Measurements from ENCODE around the gene TDG. TPM values are rescaled to one million over a fixed set of nuclear protein-coding genes. Genes with fewer than 3 reads are reported as not detected.

Gene TDG
- polyA plus RNA-seq, 1 donor (not counting 4 experiments of a cell fraction or from before 2014, with no cell fraction given), result 35.6 TPM

GRCh38 chr12:104000807-104001434, 35.2 kb downstream of the TDG start:
- FAIRE-seq, result no peak
- Histone ChIP-seq H3K9me3 (ENCODE audit: control insufficient read depth, low read depth, low read length) (no peaks in the 10 kb centered on the region), H3K27ac (ENCODE audit: control insufficient read depth, insufficient read depth, low read length) (no peak overlapping the region), H3K4me1 (ENCODE audit: control insufficient read depth, extremely low read depth, insufficient read depth, low read length) (no peaks in the 10 kb centered on the region), H3K79me2 (ENCODE audit: control insufficient read depth, insufficient read depth, low read length) (no peaks in the 10 kb centered on the region), H4K20me1 (ENCODE audit: control insufficient read depth, extremely low read depth, insufficient read depth, low read length) (no peaks in the 10 kb centered on the region), H3K9me1 (ENCODE audit: control insufficient read depth, extremely low read depth, insufficient read depth, low read length) (no peaks in the 10 kb centered on the region), H3K27me3 (ENCODE audit: control insufficient read depth, extremely low read depth, insufficient read depth, low read length) (peaks cover 4% of the 10 kb centered on the region), H3K9ac (ENCODE audit: control insufficient read depth, extremely low read depth, insufficient read depth, low read length) (no peak overlapping the region), H3K4me2 (ENCODE audit: control insufficient read depth, extremely low read depth, insufficient read depth, low read depth, low read length) (no peak overlapping the region), H2AFZ (ENCODE audit: control insufficient read depth, low read length) (no peak overlapping the region), H3K36me3 (ENCODE audit: control insufficient read depth in 2 of 2, extremely low read depth in 1 of 2, insufficient read depth in 2 of 2, low read length in 2 of 2) (no peaks in the 10 kb centered on the region), H3K4me3 (ENCODE audit: control insufficient read depth in 2 of 3, extremely low read depth in 1 of 3, insufficient read depth in 2 of 3, low read depth in 1 of 3, low read length in 3 of 3) (no peak overlapping the region)
- DNase-seq (ENCODE audit: low read depth, low spot score), result no peak
- no peak for TF ChIP-seq EZH2 (IDR thresholded peaks at IDR 0.05; ENCODE audit: low read length)
- TF ChIP-seq, protein P1, sequence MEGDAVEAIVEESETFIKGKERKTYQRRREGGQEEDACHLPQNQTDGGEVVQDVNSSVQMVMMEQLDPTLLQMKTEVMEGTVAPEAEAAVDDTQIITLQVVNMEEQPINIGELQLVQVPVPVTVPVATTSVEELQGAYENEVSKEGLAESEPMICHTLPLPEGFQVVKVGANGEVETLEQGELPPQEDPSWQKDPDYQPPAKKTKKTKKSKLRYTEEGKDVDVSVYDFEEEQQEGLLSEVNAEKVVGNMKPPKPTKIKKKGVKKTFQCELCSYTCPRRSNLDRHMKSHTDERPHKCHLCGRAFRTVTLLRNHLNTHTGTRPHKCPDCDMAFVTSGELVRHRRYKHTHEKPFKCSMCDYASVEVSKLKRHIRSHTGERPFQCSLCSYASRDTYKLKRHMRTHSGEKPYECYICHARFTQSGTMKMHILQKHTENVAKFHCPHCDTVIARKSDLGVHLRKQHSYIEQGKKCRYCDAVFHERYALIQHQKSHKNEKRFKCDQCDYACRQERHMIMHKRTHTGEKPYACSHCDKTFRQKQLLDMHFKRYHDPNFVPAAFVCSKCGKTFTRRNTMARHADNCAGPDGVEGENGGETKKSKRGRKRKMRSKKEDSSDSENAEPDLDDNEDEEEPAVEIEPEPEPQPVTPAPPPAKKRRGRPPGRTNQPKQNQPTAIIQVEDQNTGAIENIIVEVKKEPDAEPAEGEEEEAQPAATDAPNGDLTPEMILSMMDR (optimal IDR thresholded peaks at IDR 0.05 in 1 of 3, IDR thresholded peaks at IDR 0.05 in 1 of 3, conservative IDR thresholded peaks at IDR 0.05 in 1 of 3; ENCODE audit: extremely low read depth in 1 of 3, insufficient read depth in 2 of 3, low read length in 3 of 3), result no peak
- dilution Hi-C loops (cut with MboI; ENCODE audit: extremely low pct_ligation_motif_present, low sequenced_read_pairs), result no loop called here

- dilution Hi-C loops (cut with MboI; ENCODE audit: extremely low pct_ligation_motif_present, low sequenced_read_pairs), result no loop called here
- Histone ChIP-seq H3K36me3 (ENCODE audit: control insufficient read depth in 2 of 2, extremely low read depth in 1 of 2, insufficient read depth in 2 of 2, low read length in 2 of 2) (no peaks in the 10 kb centered on the region), H3K27me3 (ENCODE audit: control insufficient read depth, extremely low read depth, insufficient read depth, low read length) (peaks cover 4% of the 10 kb centered on the region), H3K27ac (ENCODE audit: control insufficient read depth, insufficient read depth, low read length) (no peak overlapping the region), H3K79me2 (ENCODE audit: control insufficient read depth, insufficient read depth, low read length) (no peaks in the 10 kb centered on the region), H3K9me1 (ENCODE audit: control insufficient read depth, extremely low read depth, insufficient read depth, low read length) (no peaks in the 10 kb centered on the region), H3K4me2 (ENCODE audit: control insufficient read depth, extremely low read depth, insufficient read depth, low read depth, low read length) (no peak overlapping the region), H3K4me3 (ENCODE audit: control insufficient read depth in 2 of 3, extremely low read depth in 1 of 3, insufficient read depth in 2 of 3, low read depth in 1 of 3, low read length in 3 of 3) (no peak overlapping the region), H4K20me1 (ENCODE audit: control insufficient read depth, extremely low read depth, insufficient read depth, low read length) (no peaks in the 10 kb centered on the region), H3K9me3 (ENCODE audit: control insufficient read depth, low read depth, low read length) (no peaks in the 10 kb centered on the region), H2AFZ (ENCODE audit: control insufficient read depth, low read length) (no peak overlapping the region), H3K4me1 (ENCODE audit: control insufficient read depth, extremely low read depth, insufficient read depth, low read length) (peaks cover 10% of the 10 kb centered on the region), H3K9ac (ENCODE audit: control insufficient read depth, extremely low read depth, insufficient read depth, low read length) (no peak overlapping the region)
- peak; percentile 13 for FAIRE-seq
- DNase-seq (ENCODE audit: low read depth, low spot score), result no peak
- TF ChIP-seq, protein P1 (optimal IDR thresholded peaks at IDR 0.05 in 1 of 3, IDR thresholded peaks at IDR 0.05 in 1 of 3, conservative IDR thresholded peaks at IDR 0.05 in 1 of 3; ENCODE audit: extremely low read depth in 1 of 3, insufficient read depth in 2 of 3, low read length in 3 of 3), result no peak
- TF ChIP-seq EZH2 (IDR thresholded peaks at IDR 0.05; ENCODE audit: low read length), result no peak
Measured at GRCh38 chr12:104002686-104003085, 37.0 kb downstream of the TDG start.

All from keratinocyte (primary cell).